GM19193 (cell line): Measurements from ENCODE around the gene GJC2.

Source experiments
- POLR2A ChIP-seq: IDR thresholded peaks from 4 replicates; pipeline ENCODE4 v1.6.1; 2011; ENCODE audit not compliant: insufficient read depth, insufficient read length; ENCODE audit errors: extremely low read depth

The GJC2 gene

GRCh38 chr1:228109962-228110488 is 39.7 kb upstream of the GJC2 start:
- no peak for TF ChIP-seq POLR2A

- no peak for TF ChIP-seq POLR2A
Observed at GRCh38 chr1:228110556-228110955, 39.2 kb upstream of the GJC2 start.

GRCh38 chr1:228112167-228112566 is 37.6 kb upstream of the GJC2 start:
- no peak for TF ChIP-seq POLR2A

GRCh38 chr1:228112617-228113016 is 37.1 kb upstream of the GJC2 start:
- no peak for TF ChIP-seq POLR2A

GRCh38 chr1:228114827-228115226 is 34.9 kb upstream of the GJC2 start:
- no peak for TF ChIP-seq POLR2A

GRCh38 chr1:228117335-228117734 is 32.4 kb upstream of the GJC2 start:
- no peak for TF ChIP-seq POLR2A

- TF ChIP-seq POLR2A: no peak
Observed at GRCh38 chr1:228118040-228118439, 31.7 kb upstream of the GJC2 start.

GRCh38 chr1:228120351-228120750 is 29.4 kb upstream of the GJC2 start:
- TF ChIP-seq POLR2A: no peak

GRCh38 chr1:228120857-228121489 is 28.8 kb upstream of the GJC2 start:
- no peak for TF ChIP-seq POLR2A

GRCh38 chr1:228122921-228123441 is 26.7 kb upstream of the GJC2 start:
- TF ChIP-seq POLR2A: no peak

- TF ChIP-seq POLR2A: no peak
Observed at GRCh38 chr1:228123505-228123904, 26.2 kb upstream of the GJC2 start.

GRCh38 chr1:228125185-228125584 is 24.5 kb upstream of the GJC2 start:
- no peak for TF ChIP-seq POLR2A

GRCh38 chr1:228131766-228132165 is 18.0 kb upstream of the GJC2 start:
- no peak for TF ChIP-seq POLR2A

- TF ChIP-seq POLR2A: no peak
Observed at GRCh38 chr1:228134591-228134990, 15.1 kb upstream of the GJC2 start.

- TF ChIP-seq POLR2A: no peak
Observed at GRCh38 chr1:228136901-228137300, 12.8 kb upstream of the GJC2 start.

GRCh38 chr1:228139406-228139930 is 10.3 kb upstream of the GJC2 start:
- no peak for TF ChIP-seq POLR2A
